ENCODE measurements around the gene FNIP1.
"Not testable (repeated sequence)": the region's sequence is repeated elsewhere in the genome, so short reads cannot be mapped to it uniquely, and the experiment has no call there.

The FNIP1 gene

DNA sequence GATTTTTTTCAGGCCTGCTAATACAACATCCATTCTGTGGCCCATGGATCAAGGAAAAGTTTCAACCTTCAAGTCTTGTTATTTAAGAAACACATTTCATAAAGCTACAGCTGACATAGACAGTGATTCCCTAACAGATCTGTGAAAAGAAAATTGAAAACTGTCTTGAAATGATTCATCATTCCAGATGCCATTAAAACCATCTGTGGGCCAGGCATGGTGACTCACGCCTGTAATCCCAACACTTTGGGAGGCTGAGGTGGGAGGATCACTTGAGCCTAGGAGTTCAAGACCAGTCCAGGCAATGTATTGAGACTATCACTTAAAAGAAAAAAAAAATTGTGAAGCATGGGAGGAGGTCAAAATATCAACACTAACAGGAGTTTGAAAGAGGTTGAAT is 167.8 kb downstream of the FNIP1 start:
- no peak for DNase-seq (ENCODE audit: low spot score)
- in situ Hi-C loops (cut with MboI; ENCODE audit: low pct_unique_long_range_greater_than_20kb, low sequenced_read_pairs, unreplicated experiment) = no loop called here
- TF ChIP-seq, protein P1, sequence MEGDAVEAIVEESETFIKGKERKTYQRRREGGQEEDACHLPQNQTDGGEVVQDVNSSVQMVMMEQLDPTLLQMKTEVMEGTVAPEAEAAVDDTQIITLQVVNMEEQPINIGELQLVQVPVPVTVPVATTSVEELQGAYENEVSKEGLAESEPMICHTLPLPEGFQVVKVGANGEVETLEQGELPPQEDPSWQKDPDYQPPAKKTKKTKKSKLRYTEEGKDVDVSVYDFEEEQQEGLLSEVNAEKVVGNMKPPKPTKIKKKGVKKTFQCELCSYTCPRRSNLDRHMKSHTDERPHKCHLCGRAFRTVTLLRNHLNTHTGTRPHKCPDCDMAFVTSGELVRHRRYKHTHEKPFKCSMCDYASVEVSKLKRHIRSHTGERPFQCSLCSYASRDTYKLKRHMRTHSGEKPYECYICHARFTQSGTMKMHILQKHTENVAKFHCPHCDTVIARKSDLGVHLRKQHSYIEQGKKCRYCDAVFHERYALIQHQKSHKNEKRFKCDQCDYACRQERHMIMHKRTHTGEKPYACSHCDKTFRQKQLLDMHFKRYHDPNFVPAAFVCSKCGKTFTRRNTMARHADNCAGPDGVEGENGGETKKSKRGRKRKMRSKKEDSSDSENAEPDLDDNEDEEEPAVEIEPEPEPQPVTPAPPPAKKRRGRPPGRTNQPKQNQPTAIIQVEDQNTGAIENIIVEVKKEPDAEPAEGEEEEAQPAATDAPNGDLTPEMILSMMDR (IDR thresholded peaks at IDR 0.05; ENCODE audit: extremely low read depth, insufficient read depth, missing control alignments) = no peak

GRCh38 chr5:131627207-131627865 is 169.5 kb downstream of the FNIP1 start:
- in situ Hi-C loops (cut with MboI; ENCODE audit: low pct_unique_long_range_greater_than_20kb, low sequenced_read_pairs, unreplicated experiment) = no loop called here
- TF ChIP-seq, protein P1 (IDR thresholded peaks at IDR 0.05; ENCODE audit: extremely low read depth, insufficient read depth, missing control alignments) = no peak
- no peak for DNase-seq (ENCODE audit: low spot score)

DNA sequence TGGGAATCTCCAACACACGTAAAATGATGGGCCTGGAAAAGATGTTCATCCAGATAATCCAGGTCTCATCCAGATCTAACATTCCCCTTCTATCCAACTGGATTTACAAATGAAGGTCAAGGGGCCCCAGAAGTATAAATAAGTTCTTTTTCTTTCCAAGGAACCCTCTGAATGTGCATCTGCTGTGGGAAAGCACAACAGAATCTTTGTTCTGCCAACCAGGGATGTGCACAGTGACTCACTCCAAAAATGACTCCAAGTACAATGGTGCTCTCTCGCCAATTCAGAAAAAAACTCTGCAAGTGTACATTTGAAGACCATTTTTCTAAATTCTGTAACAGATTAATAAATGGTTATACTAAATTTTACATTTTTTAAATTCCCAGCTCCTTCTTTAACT is 174.2 kb downstream of the FNIP1 start:
- in situ Hi-C loops (cut with MboI; ENCODE audit: low pct_unique_long_range_greater_than_20kb, low sequenced_read_pairs, unreplicated experiment) = no loop called here
- TF ChIP-seq, protein P1 (IDR thresholded peaks at IDR 0.05; ENCODE audit: extremely low read depth, insufficient read depth, missing control alignments) = no peak

DNA sequence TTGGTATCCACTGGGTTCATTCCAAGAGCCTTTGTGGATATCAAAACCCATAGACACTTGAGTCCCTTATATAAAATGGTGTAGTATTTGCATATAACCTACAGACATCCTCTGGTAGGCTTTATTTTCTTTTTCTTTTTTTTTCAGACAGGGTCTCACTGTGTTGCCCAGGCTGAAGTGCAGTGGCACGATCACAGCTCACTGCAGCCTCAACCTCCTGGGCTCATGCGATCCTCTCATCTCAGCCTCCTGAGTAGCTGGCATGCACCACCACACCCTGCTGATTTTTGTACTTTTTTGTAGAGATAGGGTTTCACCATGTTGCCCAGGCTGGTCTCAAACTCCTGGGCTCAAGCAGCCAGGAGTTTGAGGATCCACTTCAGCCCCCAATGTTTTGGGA is 175.7 kb downstream of the FNIP1 start:
- DNase-seq (ENCODE audit: low spot score); in situ Hi-C loops (cut with MboI; ENCODE audit: low pct_unique_long_range_greater_than_20kb, low sequenced_read_pairs, unreplicated experiment): not testable (repeated sequence)

More for the DNA sequence above, 174.2 kb downstream of the FNIP1 start:
- no peak for DNase-seq (ENCODE audit: low spot score)

- no peak for DNase-seq (ENCODE audit: low spot score)
- TF ChIP-seq, protein P1 (IDR thresholded peaks at IDR 0.05; ENCODE audit: extremely low read depth, insufficient read depth, missing control alignments) = no peak
- in situ Hi-C loops (cut with MboI; ENCODE audit: low pct_unique_long_range_greater_than_20kb, low sequenced_read_pairs, unreplicated experiment) = no loop called here
Measured at GRCh38 chr5:131619102-131619501, 177.7 kb downstream of the FNIP1 start.

DNA sequence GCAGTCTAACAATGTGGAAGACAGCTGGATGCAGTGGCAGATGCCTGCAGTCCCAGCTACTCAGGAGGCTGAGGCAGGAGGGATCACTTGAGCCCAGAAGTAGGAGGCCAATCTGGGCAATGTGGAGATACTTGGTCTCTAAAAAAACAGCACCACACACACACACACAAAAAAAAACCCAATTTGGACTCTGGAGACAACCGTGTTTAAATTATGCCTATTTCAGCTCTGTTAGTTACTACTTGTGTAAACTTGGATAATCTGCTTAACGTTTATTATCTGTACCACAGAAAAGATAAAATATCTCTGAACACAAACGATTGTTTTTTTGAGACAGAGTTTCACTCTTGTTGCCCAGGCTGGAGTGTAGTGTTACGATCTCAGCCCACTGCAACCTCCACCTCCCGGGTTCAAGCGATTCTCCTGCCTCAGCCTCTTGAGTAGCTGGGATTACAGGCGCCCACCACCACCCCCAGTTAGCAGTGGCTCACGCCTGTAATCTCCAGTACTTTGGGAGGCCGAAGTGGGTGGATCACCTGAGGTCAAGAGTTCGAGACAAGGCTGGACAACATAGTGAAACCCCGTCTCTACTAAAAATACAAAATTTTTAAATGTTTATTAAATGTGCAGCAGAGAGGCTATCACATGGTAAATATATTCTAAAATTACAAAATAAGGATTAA is 179.5 kb downstream of the FNIP1 start:
- DNase-seq (ENCODE audit: low spot score) = no peak
- TF ChIP-seq, protein P1 (IDR thresholded peaks at IDR 0.05; ENCODE audit: extremely low read depth, insufficient read depth, missing control alignments) = no peak
- in situ Hi-C loops (cut with MboI; ENCODE audit: low pct_unique_long_range_greater_than_20kb, low sequenced_read_pairs, unreplicated experiment) = no loop called here

DNA sequence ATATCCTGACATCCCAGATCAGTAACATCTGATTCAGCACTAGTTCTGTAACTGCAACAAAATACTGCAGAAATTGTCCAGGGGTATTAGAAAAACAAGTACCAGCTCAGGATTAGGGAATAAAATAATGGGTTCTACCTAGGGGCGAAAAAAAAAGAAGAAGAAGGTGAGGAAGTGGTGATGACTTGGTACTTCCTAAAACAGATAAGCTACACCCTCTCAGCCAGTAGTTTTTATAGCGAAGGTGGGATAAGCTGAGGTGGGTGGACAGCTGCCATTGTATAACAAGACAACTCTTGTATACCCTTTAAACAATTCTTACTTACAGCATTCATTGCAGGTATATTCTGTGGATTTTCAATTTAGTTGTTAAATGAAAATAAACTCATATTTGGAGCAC is 180.9 kb downstream of the FNIP1 start:
- TF ChIP-seq, protein P1 (IDR thresholded peaks at IDR 0.05; ENCODE audit: extremely low read depth, insufficient read depth, missing control alignments) = no peak
- in situ Hi-C loops (cut with MboI; ENCODE audit: low pct_unique_long_range_greater_than_20kb, low sequenced_read_pairs, unreplicated experiment) = no loop called here
- DNase-seq (ENCODE audit: low spot score) = no peak

All from GM13977 (cell line).